ENCODE measurements around the gene TKT.

- TF ChIP-seq CTCF (IDR thresholded peaks at IDR 0.05) (no peak), ZFX (IDR thresholded peaks at IDR 0.05; ENCODE audit: borderline replicate concordance) (no peak)
Measured at GRCh38 chr3:53226142-53226840, 29.5 kb downstream of the TKT start.

All from 22Rv1 (cell line).